WTC11 (cell line): ENCODE data around the gene OST4.

ENCODE experiments used
- CREB1 ChIP-seq: sonication (generic); formaldehyde crosslinking; IDR thresholded peaks from 2 replicates; pipeline ENCODE4 v1.8.0; 2023; ENCODE audit warnings: mild to moderate bottlenecking, missing genetic modification reagents
- CREM ChIP-seq: sonication (generic); formaldehyde crosslinking; IDR thresholded peaks from 2 replicates; pipeline ENCODE4 v1.8.1; 2022; ENCODE audit warnings: mild to moderate bottlenecking, missing genetic modification reagents, moderate library complexity
- CTCF ChIP-seq: fragments of 200-600 bp; IDR thresholded peaks from 2 replicates; pipeline ENCODE4 v1.8.0; 2022; ENCODE audit warnings: antibody characterized with exemption
- E2F1 ChIP-seq: sonication (generic); formaldehyde crosslinking; IDR thresholded peaks from 2 replicates; pipeline ENCODE4 v1.8.0; 2022; ENCODE audit warnings: mild to moderate bottlenecking, missing genetic modification reagents
- E2F4 ChIP-seq: sonication (generic); formaldehyde crosslinking; IDR thresholded peaks from 2 replicates; pipeline ENCODE4 v1.8.1; 2022; ENCODE audit warnings: low read depth, mild to moderate bottlenecking, moderate library complexity, missing genetic modification reagents, borderline replicate concordance
- SP1 ChIP-seq: sonication (generic); formaldehyde crosslinking; conservative IDR thresholded peaks from 2 replicates; pipeline ENCODE4 v1.8.1; 2022; ENCODE audit warnings: missing genetic modification reagents
- TEAD4 ChIP-seq: sonication (generic); formaldehyde crosslinking; IDR thresholded peaks from 2 replicates; pipeline ENCODE4 v1.8.0; 2022; ENCODE audit warnings: mild to moderate bottlenecking, missing genetic modification reagents
- USF1 ChIP-seq: sonication (generic); formaldehyde crosslinking; IDR thresholded peaks from 2 replicates; pipeline ENCODE4 v1.8.0; 2022; ENCODE audit warnings: mild to moderate bottlenecking, missing genetic modification reagents

GRCh38 chr2:27070653-27071276 lies 689 bp downstream of the OST4 start:
- no peak for TF ChIP-seq TEAD4 (CRISPR knock-in tag)
- no peak for TF ChIP-seq CREM
- no peak for TF ChIP-seq CTCF
- no peak for TF ChIP-seq CREB1 (CRISPR knock-in tag)
- no peak; the same call in 1 of the 2 replicates for TF ChIP-seq USF1 (CRISPR knock-in tag)
- TF ChIP-seq E2F4 = no peak
- no peak for TF ChIP-seq E2F1
- no peak for TF ChIP-seq SP1 (CRISPR knock-in tag)
